ENCODE data around the gene ARHGEF39.

ARHGEF39 gene

GRCh38 chr9:35679091-35679490 is 14.1 kb upstream of the ARHGEF39 start:
- DNase-seq: no peak

DNA sequence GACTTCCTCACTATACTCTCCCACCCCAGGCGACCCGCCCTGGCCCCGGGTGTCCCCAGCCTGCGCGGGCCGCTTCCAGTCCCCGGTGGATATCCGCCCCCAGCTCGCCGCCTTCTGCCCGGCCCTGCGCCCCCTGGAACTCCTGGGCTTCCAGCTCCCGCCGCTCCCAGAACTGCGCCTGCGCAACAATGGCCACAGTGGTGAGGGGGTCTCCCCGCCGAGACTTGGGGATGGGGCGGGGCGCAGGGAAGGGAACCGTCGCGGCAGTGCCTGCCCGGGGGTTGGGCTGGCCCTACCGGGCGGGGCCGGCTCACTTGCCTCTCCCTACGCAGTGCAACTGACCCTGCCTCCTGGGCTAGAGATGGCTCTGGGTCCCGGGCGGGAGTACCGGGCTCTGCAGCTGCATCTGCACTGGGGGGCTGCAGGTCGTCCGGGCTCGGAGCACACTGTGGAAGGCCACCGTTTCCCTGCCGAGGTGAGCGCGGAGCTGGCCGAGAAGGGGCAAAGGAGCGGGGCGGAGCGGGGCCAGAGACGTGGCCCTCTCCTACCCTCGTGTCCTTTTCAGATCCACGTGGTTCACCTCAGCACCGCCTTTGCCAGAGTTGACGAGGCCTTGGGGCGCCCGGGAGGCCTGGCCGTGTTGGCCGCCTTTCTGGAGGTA is 10.9 kb upstream of the ARHGEF39 start:
- peak in 18 of 58 donors; percentile 6 to 37 (median 18) for DNase-seq

GRCh38 chr9:35675204-35675603 is 10.2 kb upstream of the ARHGEF39 start:
- DNase-seq: no peak

- no peak for DNase-seq
Observed at GRCh38 chr9:35674025-35674361, 9.0 kb upstream of the ARHGEF39 start.

GRCh38 chr9:35673132-35674024 is 8.4 kb upstream of the ARHGEF39 start, which contains the start of gene CA9:
Gene CA9 (plus strand): TSS chr9:35673928. CDS start chr9:35673960, 32 bp downstream.
- DNase-seq: peak in 23 of 58 donors; percentile 7 to 58 (median 23)

- DNase-seq: no peak
Observed at GRCh38 chr9:35669331-35670145, 4.5 kb upstream of the ARHGEF39 start.

DNA sequence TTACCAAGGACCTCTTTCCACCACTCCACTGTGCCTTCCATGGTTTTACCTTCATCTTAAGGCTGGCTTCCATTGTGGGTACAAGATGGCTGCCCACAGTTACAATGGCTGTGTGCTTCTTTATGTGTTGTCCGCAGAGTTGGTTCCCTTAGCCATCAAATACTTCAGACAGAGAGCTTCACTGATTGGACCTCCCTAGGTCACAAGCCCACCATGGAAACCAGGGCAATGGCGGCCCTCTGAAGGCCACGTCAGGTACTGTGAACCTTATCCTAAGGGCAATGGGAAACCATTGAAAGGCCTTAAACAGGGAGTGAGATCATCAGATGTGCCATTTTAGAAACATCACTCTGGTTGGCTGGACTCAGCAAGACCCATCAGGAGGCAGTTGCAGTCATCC is 2.9 kb upstream of the ARHGEF39 start:
- no peak for DNase-seq

- no peak for DNase-seq
Observed at GRCh38 chr9:35666549-35666948, 1.6 kb upstream of the ARHGEF39 start.

DNA sequence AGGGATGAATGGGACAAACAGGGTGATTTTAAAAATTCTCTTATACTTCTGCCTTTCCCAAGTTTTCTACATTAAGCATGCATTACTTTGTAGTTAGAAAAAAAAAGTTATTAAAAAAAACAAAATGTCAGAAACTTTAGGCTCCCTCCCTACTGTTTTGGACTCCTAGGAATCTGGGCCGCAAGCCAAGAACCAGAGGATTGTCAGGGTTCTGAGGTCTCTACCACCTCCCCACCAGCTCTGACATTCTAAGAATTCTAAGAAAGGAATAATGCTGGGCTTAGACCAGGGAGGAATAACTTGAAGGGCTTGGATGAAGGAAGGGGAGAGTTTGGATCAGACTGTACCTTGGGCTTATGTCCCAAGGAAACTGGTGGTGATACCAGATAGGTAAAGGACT is 1.1 kb upstream of the ARHGEF39 start:
- no peak for DNase-seq

GRCh38 chr9:35665471-35665818 is 450 bp upstream of the ARHGEF39 start:
- DNase-seq: no peak

GRCh38 chr9:35662437-35662836 is 2.6 kb downstream of the ARHGEF39 start:
- no peak for DNase-seq

DNA sequence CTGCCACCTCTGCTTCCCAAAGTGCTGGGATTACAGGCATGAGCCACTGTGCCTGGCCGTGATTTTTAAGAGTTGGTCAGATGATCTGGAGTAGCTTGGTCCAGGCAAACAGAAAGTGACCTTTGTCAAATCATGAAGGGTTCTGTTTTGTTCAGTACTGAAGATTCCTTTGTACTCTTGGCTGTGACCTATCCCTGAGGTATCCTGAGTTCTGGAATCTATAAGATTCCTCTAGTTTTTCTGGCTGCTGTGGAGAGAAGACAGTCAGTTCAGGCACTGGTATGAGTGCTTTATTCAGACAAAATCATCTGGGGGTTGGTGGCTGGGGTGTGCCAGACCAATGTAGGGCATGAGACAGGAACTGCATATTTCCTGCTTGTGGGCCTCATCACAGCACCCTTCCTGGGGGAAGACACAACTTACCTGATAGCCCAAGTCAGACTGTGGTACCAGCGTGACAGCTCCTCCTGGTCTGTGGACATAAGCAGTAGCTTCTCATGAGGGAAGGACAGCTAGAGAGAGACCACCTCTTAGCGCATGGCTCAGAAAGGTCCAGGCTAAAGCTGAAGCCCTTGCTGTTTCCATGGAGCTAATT is 3.1 kb downstream of the ARHGEF39 start:
- no peak for DNase-seq

- peak in 11 of 58 donors; percentile 4 to 41 (median 14) for DNase-seq
Observed at GRCh38 chr9:35660966-35661415, 4.0 kb downstream of the ARHGEF39 start.

DNA sequence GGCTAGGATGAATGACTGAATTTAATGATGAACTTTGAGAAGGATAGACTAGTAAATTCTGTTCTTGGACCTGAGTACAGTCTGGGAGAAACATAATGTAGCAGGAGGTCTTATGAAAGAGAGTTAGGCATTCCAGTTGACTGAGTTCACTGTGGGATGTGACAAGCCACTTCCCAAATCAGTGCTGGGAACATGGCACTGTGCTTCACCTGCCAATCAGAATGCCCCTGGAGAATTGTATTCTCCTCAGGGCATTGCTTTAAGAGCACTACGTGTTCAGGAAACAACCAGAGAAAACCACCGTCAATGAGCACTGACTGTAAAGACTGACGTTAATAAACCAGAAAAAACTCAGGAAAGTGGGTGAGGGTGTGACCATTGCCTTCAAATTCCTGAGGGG is 5.7 kb downstream of the ARHGEF39 start:
- no peak for DNase-seq

DNA sequence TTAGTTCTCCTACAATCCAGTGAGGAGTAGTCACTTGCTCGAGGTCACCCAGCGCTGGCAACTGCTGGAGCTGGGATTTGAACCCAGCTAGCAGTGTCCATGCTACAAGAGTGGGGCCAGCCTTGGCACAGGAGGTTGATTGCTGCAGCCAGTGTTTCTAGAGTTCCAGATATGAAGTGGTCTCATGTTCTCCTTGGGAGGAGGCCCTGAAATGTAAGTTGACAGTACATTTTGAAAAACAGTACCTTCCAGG is 6.1 kb downstream of the ARHGEF39 start:
- peak in 11 of 58 donors; percentile 5 to 48 (median 19) for DNase-seq

DNA sequence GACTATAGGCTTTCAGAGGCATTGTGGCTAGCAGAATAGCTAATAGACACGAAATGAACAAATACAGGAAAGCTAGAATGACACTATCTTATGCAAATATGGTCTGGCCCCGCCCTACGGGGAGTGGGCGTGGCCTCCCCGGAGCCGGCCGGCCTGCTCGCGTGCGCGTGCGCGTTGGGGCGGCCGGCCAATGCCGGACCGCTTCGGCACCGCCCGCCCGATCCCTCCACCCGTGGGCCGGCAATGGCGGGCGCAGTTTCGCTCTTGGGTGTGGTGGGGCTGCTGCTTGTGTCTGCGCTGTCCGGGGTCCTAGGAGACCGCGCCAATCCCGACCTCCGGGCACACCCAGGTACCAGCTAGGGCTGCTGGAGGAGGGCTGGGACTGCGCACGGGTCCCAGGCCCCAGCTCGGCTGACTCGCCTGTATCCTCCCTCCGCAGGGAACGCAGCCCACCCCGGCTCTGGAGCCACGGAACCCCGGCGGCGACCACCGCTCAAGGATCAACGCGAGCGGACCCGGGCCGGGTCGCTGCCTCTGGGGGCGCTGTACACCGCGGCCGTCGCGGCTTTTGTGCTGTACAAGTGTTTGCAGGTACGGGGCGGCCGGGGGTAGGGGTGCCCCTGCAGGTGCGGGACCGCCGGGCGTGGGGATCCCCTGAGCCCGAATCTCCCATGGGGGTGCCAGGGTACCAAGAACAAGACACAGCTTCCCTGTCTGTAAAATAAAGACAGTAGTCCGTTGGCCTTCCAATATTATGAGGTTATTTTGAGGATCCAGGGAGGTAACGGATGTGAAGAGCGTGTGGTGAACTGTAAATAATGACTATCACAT is 6.6 kb downstream of the ARHGEF39 start, which contains the start of gene CCDC107:
Gene CCDC107, plus strand, starts transcription at position 156 of the 831 bp plus-strand sequence. Its CDS starts 88 bp downstream, at position 244.
- DNase-seq: peak in 57 of 58 donors; percentile 30 to 93 (median 78)

- DNase-seq: peak; percentile 55 to 99 (median 95)
Observed at GRCh38 chr9:35657546-35658136, 7.4 kb downstream of the ARHGEF39 start, which contains the start of gene RMRP. Gene RMRP (minus strand): TSS chr9:35658019.

DNA sequence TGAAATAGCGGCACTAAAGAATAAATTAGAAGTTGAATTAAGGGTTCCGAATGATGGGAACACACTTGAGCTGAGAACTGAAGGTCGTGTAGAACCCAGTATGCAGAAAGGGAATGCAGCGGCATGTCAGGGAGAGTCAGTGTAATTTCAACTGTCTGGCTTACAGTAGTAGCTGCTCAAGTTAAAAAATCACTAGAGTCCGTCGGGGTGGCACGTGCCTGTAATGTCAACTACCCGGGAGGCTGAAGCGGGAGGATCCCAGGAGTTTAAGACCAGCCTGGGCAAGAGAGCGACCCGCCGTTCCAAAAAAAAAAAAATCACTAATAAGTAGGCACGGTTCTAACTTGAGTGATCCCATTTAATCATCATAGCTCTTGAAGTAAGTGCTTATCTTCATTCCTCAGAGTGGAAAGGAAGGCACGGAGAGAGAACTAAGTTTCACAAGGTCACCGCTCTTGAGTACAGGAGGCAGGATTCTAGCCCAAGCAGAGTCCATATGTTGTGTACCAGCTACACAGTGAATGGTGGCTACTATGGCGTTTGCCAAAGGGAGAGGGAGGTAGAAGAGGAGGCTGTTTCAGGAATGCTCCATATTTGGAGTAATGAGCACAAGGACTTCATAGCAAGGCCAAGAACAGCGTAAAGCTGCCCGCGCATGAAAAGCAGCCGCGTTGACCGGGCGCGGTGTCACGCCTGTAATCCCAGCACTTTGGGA is 8.0 kb downstream of the ARHGEF39 start:
- peak in 5 of 58 donors; percentile 18 to 76 (median 54) for DNase-seq

- no peak for DNase-seq
Observed at GRCh38 chr9:35656348-35656747, 8.6 kb downstream of the ARHGEF39 start.

Measured in anterior cingulate cortex (tissue), 58 donors.